Gastrocnemius medialis (tissue), 4 donors: ENCODE data around the gene NAPEPLD.

Experiments used
- POLR2A ChIP-seq, 2 donors: fragments of 450-650 bp; IDR thresholded peaks; one replicate each; pipeline ENCODE4 v1.6.1; 2017; ENCODE audit warnings: antibody characterized with exemption in 2 of 2, mild to moderate bottlenecking in 2 of 2, moderate library complexity in 2 of 2
- TF ChIP-seq, protein P1 (sequence below), 5 experiments: fragments of 450-650 bp in 3 of 5; fragments of 200-600 bp in 2 of 5; sonication (generic) in 2 of 5; IDR thresholded peaks in 4 of 5; conservative IDR thresholded peaks in 1 of 5; 1 replicate in 4 of 5; 2 replicates in 1 of 5; pipeline ENCODE4 v1.5.1; 2016 to 2019; ENCODE audit warnings: antibody characterized with exemption in 5 of 5, mild to moderate bottlenecking in 3 of 5, moderate library complexity in 3 of 5

DNA sequence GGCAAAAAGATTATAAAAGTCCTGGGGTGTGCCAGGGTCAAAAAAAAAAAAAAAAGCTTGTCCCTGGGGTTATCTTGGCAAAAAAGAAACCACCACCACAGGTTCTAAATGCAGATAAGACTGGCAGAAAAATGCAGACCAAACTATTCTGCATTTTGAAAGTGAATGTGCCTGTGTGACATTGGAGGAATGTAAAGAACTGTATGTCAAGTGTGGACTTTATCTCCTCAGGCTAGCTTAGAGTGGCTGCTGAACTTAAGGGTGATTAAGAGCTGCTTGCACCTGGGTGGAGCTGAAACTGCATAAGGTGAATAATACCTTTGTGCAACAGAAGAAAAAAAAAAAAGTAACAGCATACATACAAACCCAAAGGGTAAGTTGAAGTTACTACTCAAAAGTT is 1.3 kb upstream of the NAPEPLD start:
- TF ChIP-seq POLR2A (IDR thresholded peaks at IDR 0.05): no peak
- TF ChIP-seq, protein P1, sequence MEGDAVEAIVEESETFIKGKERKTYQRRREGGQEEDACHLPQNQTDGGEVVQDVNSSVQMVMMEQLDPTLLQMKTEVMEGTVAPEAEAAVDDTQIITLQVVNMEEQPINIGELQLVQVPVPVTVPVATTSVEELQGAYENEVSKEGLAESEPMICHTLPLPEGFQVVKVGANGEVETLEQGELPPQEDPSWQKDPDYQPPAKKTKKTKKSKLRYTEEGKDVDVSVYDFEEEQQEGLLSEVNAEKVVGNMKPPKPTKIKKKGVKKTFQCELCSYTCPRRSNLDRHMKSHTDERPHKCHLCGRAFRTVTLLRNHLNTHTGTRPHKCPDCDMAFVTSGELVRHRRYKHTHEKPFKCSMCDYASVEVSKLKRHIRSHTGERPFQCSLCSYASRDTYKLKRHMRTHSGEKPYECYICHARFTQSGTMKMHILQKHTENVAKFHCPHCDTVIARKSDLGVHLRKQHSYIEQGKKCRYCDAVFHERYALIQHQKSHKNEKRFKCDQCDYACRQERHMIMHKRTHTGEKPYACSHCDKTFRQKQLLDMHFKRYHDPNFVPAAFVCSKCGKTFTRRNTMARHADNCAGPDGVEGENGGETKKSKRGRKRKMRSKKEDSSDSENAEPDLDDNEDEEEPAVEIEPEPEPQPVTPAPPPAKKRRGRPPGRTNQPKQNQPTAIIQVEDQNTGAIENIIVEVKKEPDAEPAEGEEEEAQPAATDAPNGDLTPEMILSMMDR (IDR thresholded peaks at IDR 0.05 in 4 of 5, conservative IDR thresholded peaks at IDR 0.05 in 1 of 5): no peak
